A549 treated with AZD9567 at 1 μM for 4 hours (cell line): ENCODE data around the gene KRTAP19-4. TPM values are rescaled to one million over a fixed set of nuclear protein-coding genes. Genes with fewer than 3 reads are reported as not detected.

Source experiments
- total RNA-seq: library from RNA; stranded (reverse); fragments of 200-300 nt; extraction: Qiagen RNA extraction; gene quantifications from 5 replicates; pipeline ENCODE4 v1.2.3, GENCODE V29; 2022; ENCODE audit not compliant: insufficient read depth

Gene KRTAP19-4, protein sequence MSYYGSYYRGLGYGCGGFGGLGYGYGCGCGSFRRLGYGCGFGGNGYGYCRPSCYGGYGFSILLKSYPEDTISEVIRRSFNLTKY
- total RNA-seq, result not detected in 5 replicates

DNA sequence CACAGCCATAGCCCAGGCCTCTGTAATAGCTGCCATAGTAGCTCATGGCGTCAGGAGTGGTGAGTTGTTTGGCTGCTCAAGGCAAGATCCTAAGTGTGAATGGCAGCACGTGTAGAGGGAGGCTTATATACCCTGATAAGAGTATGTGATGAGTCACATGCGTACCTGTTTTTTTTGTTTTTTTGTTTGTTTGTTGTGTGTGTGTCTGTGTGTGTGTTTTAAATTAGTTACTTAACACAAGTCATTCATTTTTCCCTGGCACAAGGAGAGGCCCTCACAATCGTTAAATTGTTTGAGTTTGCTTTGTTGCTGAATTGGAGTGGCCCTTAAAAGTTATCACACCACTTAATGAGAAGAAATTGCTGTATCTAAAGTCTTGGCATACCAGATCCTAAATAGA lies at the start of gene KRTAP19-4:
TSS of gene KRTAP19-4 (minus strand) at position 101 of the 400 bp plus-strand sequence. CDS start at position 46, 55 bp downstream.

GRCh38 chr21:30541764-30542163 lies 44.8 kb upstream of the KRTAP19-4 start, which contains the start of gene KRTAP19-6:
Gene KRTAP19-6 (minus strand): TSS chr21:30541864. CDS start chr21:30541833, 31 bp downstream.

GRCh38 chr21:30502041-30502440 lies 5.1 kb upstream of the KRTAP19-4 start, which contains the start of gene KRTAP19-5:
Gene KRTAP19-5 (minus strand): TSS chr21:30502141. CDS start chr21:30502090, 51 bp downstream.

DNA sequence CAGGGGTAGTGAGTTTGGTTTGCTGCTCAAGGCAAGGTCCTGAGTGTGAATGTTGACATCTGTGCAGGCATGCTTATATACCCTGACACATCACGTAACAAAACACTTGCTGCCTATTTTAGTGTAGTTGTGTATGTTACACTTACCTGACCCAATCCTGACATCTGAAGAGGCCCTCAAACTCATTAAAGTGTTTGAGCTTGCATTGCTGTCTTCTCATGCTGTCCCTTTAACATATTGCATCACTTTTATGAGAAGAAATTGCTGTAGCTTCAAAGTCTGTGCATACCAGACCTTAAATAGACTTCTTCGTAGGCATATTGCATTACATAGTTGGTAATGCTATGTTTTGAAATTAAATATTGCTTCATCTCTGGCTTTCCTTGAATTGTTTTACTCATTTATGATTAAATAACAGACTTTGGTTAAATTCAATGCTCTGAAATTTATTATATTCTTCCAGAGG lies 5.0 kb downstream of the KRTAP19-4 start, which contains the start of gene KRTAP19-3:
TSS of gene KRTAP19-3 (minus strand) at position 51 of the 466 bp plus-strand sequence. CDS start 56 bp downstream, outside the sequence.

GRCh38 chr21:30487336-30487735 lies 9.6 kb downstream of the KRTAP19-4 start, which contains the start of gene KRTAP19-2:
Gene KRTAP19-2 (minus strand): TSS chr21:30487436. CDS start chr21:30487348, 88 bp downstream.

DNA sequence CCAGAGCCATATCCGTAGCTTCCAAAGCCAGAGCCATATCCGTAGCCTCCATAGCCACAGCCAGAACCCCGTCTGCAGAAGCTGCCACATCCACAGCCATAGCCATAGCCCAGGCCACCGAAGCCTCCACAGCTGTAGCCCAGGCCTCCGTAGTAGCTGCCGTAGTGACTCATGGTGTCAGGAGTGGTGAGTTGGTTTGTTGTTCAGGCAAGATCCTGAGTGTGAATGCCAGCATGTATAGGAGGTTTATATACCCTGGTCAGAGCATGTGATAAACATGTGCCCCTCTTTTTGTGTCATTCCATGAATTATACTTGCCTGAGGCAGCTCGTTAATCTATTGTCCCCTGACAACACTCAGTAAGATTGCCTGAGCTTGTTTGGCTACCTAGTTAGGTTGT lies 16.8 kb downstream of the KRTAP19-4 start, which contains the start of gene KRTAP19-1:
TSS of gene KRTAP19-1 (minus strand) at position 223 of the 400 bp plus-strand sequence. CDS start at position 173, 50 bp downstream.

Other genes starting within 250 kb of the KRTAP19-4 start
- gene KRTAP24-1, start 214.2 kb downstream of the KRTAP19-4 start, total RNA-seq, result not detected in 5 replicates
- gene KRTAP25-1, start 207.7 kb downstream of the KRTAP19-4 start, total RNA-seq, result not detected in 5 replicates
- not detected in 5 replicates for gene KRTAP26-1, start 176.8 kb downstream of the KRTAP19-4 start, total RNA-seq
- not detected in 5 replicates for gene KRTAP27-1, start 159.5 kb downstream of the KRTAP19-4 start, total RNA-seq
- not detected in 5 replicates for gene KRTAP23-1, start 148.6 kb downstream of the KRTAP19-4 start, total RNA-seq
- 0.09 TPM in 1 of 5 replicates, not detected in the others for gene KRTAP13-2, start 124.9 kb downstream of the KRTAP19-4 start, total RNA-seq
- not detected in 5 replicates for gene KRTAP13-1, start 101.1 kb downstream of the KRTAP19-4 start, total RNA-seq
- not detected in 5 replicates for gene KRTAP13-3, start 71.2 kb downstream of the KRTAP19-4 start, total RNA-seq
- not detected in 5 replicates for gene KRTAP13-4, start 66.9 kb downstream of the KRTAP19-4 start, total RNA-seq
- not detected in 5 replicates for gene KRTAP15-1, start 56.9 kb downstream of the KRTAP19-4 start, total RNA-seq
- gene KRTAP19-1, start 16.8 kb downstream of the KRTAP19-4 start, total RNA-seq, result not detected in 5 replicates
- not detected in 5 replicates for gene KRTAP19-2, start 9.7 kb downstream of the KRTAP19-4 start, total RNA-seq
- not detected in 5 replicates for gene KRTAP19-3, start 5.2 kb downstream of the KRTAP19-4 start, total RNA-seq
- gene KRTAP19-5, start 5.0 kb upstream of the KRTAP19-4 start, total RNA-seq, result not detected in 5 replicates
- gene KRTAP19-6, start 44.7 kb upstream of the KRTAP19-4 start, total RNA-seq, result not detected in 5 replicates
- gene KRTAP19-7, start 64.1 kb upstream of the KRTAP19-4 start, total RNA-seq, result not detected in 5 replicates
- gene KRTAP22-2, start 93.2 kb upstream of the KRTAP19-4 start, total RNA-seq, result not detected in 5 replicates
- gene KRTAP6-3, start 95.3 kb upstream of the KRTAP19-4 start, total RNA-seq, result not detected in 5 replicates
- not detected in 5 replicates for gene KRTAP6-2, start 101.7 kb upstream of the KRTAP19-4 start, total RNA-seq
- not detected in 5 replicates for gene KRTAP22-1, start 103.9 kb upstream of the KRTAP19-4 start, total RNA-seq
- not detected in 5 replicates for gene KRTAP6-1, start 116.8 kb upstream of the KRTAP19-4 start, total RNA-seq
- gene KRTAP20-1, start 119.3 kb upstream of the KRTAP19-4 start, total RNA-seq, result not detected in 5 replicates
- gene KRTAP20-4, start 123.5 kb upstream of the KRTAP19-4 start, total RNA-seq, result not detected in 5 replicates
- gene KRTAP20-2, start 138.0 kb upstream of the KRTAP19-4 start, total RNA-seq, result not detected in 5 replicates
- gene KRTAP20-3, start 145.7 kb upstream of the KRTAP19-4 start, total RNA-seq, result not detected in 5 replicates
- gene KRTAP21-3, start 221.6 kb upstream of the KRTAP19-4 start, total RNA-seq, result not detected in 5 replicates